Body of pancreas (tissue), 4 donors: ENCODE measurements around the gene HOXC6.

Experiments
- POLR2A ChIP-seq, 3 donors: fragments of 450-650 bp; IDR thresholded peaks; one replicate each; pipeline ENCODE4 v1.6.1; 2016; ENCODE audit warnings: antibody characterized with exemption in 3 of 3, mild to moderate bottlenecking in 2 of 3
- TF ChIP-seq, protein P1 (sequence below), 7 experiments: fragments of 450-650 bp in 4 of 7; fragments of 200-600 bp in 3 of 7; sonication (generic) in 3 of 7; IDR thresholded peaks; one replicate each; pipeline ENCODE4 v1.5.1; 2016 to 2019; ENCODE audit warnings: antibody characterized with exemption in 7 of 7

DNA sequence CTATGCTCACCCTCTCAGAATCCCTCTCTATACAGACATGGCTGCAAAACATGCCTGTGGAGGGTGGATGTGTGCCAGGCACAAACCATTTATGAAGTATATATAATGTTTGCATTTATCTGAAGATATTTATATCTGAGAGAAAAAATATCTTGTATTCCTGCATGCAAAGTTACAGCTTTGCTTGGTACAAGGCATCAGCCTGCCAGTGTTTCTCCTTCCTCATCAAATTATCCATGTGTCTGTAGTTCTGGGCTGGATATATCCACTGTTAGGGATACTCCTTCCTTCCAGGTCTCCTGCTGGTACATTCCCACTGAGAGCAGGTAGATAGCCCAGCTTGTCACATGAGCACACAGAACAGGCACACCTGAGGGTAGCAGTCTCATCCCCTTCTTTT lies 37.4 kb downstream of the HOXC6 start:
- TF ChIP-seq, protein P1, sequence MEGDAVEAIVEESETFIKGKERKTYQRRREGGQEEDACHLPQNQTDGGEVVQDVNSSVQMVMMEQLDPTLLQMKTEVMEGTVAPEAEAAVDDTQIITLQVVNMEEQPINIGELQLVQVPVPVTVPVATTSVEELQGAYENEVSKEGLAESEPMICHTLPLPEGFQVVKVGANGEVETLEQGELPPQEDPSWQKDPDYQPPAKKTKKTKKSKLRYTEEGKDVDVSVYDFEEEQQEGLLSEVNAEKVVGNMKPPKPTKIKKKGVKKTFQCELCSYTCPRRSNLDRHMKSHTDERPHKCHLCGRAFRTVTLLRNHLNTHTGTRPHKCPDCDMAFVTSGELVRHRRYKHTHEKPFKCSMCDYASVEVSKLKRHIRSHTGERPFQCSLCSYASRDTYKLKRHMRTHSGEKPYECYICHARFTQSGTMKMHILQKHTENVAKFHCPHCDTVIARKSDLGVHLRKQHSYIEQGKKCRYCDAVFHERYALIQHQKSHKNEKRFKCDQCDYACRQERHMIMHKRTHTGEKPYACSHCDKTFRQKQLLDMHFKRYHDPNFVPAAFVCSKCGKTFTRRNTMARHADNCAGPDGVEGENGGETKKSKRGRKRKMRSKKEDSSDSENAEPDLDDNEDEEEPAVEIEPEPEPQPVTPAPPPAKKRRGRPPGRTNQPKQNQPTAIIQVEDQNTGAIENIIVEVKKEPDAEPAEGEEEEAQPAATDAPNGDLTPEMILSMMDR (IDR thresholded peaks at IDR 0.05): no peak
- no peak for TF ChIP-seq POLR2A (IDR thresholded peaks at IDR 0.05)
